IgD-negative memory B cell (primary cell): Measurements from ENCODE around the gene GPRIN1. TPM values are rescaled to one million over a fixed set of nuclear protein-coding genes. Genes with fewer than 3 reads are reported as not detected.

Source experiments
- H3K27ac Mint-ChIP-seq, 3 donors: one replicate each; pipeline ENCODE4 v1.8.0; 2020 to 2022; ENCODE audit warnings: mild to moderate bottlenecking in 3 of 3, mixed read lengths in 3 of 3, moderate library complexity in 1 of 3
- H3K27me3 Mint-ChIP-seq: one replicate; pipeline ENCODE4 v1.8.0; 2021; ENCODE audit warnings: mixed read lengths
- H3K36me3 Mint-ChIP-seq: one replicate; pipeline ENCODE4 v1.8.0; 2020; ENCODE audit warnings: mild to moderate bottlenecking, mixed read lengths
- H3K4me1 Mint-ChIP-seq, 3 donors: one replicate each; pipeline ENCODE4 v1.8.0; 2020 to 2022; ENCODE audit warnings: mixed read lengths in 3 of 3, mild to moderate bottlenecking in 1 of 3
- H3K4me3 Mint-ChIP-seq, 4 donors: one replicate each; pipeline ENCODE4 v1.8.0; 2020 to 2022; ENCODE audit warnings: mild to moderate bottlenecking in 4 of 4, mixed read lengths in 4 of 4, moderate library complexity in 3 of 4
- H3K9me3 Mint-ChIP-seq, 3 donors: one replicate each; pipeline ENCODE4 v1.8.0; 2020 to 2021; ENCODE audit warnings: mixed read lengths in 3 of 3, mild to moderate bottlenecking in 1 of 3
- polyA plus RNA-seq: library from polyadenylated mRNA; unstranded; fragments of 300-500 nt; fragmentation: Illumina TruSeq; gene quantifications from one replicate; pipeline ENCODE4 v1.2.3, GENCODE V29; 2021

The GPRIN1 gene
- polyA plus RNA-seq, 1 donor from 2014 or later = 0.35 TPM

DNA sequence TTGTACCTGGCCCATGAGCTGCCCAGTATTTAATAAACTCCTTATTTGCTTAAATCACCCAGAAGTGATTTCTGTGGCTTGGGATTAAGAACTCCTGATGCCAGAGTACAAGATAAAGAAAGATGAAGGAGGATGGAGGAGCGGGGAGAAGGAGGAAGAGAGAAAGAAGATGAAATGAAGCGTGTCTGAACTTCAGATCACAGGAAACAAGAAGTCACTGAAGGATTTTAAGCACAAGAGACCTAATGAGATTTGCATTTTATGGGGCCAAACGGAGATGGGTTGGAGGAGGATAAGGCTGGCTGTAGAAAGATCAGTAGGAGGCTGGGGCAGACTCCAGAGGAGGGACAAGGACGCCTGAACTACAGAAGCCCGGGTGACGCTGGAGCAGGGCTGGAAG is 23.6 kb upstream of the GPRIN1 start:
- H3K4me1 Mint-ChIP-seq = peaks cover 24 to 31% (median 25%) of the 10 kb centered on the region in 3 donors
- H3K27me3 Mint-ChIP-seq = peaks cover 30% of the 10 kb centered on the region
- H3K9me3 Mint-ChIP-seq = no peaks in the 10 kb centered on the region
- peaks cover 2% of the 10 kb centered on the region for H3K36me3 Mint-ChIP-seq
- peak overlapping the region; percentile 1 to 86 (median 69) for H3K4me3 Mint-ChIP-seq
- no peak overlapping the region for H3K27ac Mint-ChIP-seq

GRCh38 chr5:176632745-176633144 is 22.8 kb upstream of the GPRIN1 start:
- H3K27ac Mint-ChIP-seq = no peak overlapping the region
- H3K4me3 Mint-ChIP-seq = peak overlapping the region in 1 of 4 donors; percentile 86
- no peaks in the 10 kb centered on the region for H3K36me3 Mint-ChIP-seq
- H3K4me1 Mint-ChIP-seq = peaks cover 24 to 31% (median 25%) of the 10 kb centered on the region in 3 donors
- H3K9me3 Mint-ChIP-seq = no peaks in the 10 kb centered on the region
- peaks cover 29% of the 10 kb centered on the region for H3K27me3 Mint-ChIP-seq

- Mint-ChIP-seq H3K27ac (no peak overlapping the region), H3K4me1 (peaks cover 24 to 34% (median 25%) of the 10 kb centered on the region in 3 donors), H3K27me3 (peaks cover 32% of the 10 kb centered on the region), H3K9me3 (no peaks in the 10 kb centered on the region), H3K36me3 (no peaks in the 10 kb centered on the region), H3K4me3 (peak overlapping the region in 2 of 4 donors; percentile 18 to 70)
These were observed 21.6 kb upstream of the GPRIN1 start for GRCh38 chr5:176631383-176632200.

GRCh38 chr5:176630681-176631222 is 20.8 kb upstream of the GPRIN1 start:
- Mint-ChIP-seq H3K9me3 (no peaks in the 10 kb centered on the region), H3K27me3 (peaks cover 31% of the 10 kb centered on the region), H3K36me3 (no peaks in the 10 kb centered on the region), H3K27ac (peak overlapping the region in 1 of 3 donors; percentile 33), H3K4me3 (peak overlapping the region; percentile 38 to 86 (median 74)), H3K4me1 (peaks cover 24 to 34% (median 27%) of the 10 kb centered on the region in 3 donors)

- Mint-ChIP-seq H3K36me3 (no peaks in the 10 kb centered on the region), H3K9me3 (no peaks in the 10 kb centered on the region), H3K4me1 (peaks cover 21 to 31% (median 25%) of the 10 kb centered on the region in 3 donors), H3K4me3 (peak within 1 kb of the TSS; percentile 38 to 86 (median 74)), H3K27ac (peak within 1 kb of the TSS in 2 of 3 donors; percentile 33 to 80), H3K27me3 (peaks cover 34% of the 10 kb centered on the region)
These were observed 20.1 kb upstream of the GPRIN1 start, which contains the start of the genes EIF4E1B and SNCB for GRCh38 chr5:176629853-176630680. Gene EIF4E1B (plus strand): TSS chr5:176630675. CDS start chr5:176642788, 12,113 bp downstream. Gene SNCB (minus strand): TSS chr5:176630534. CDS start chr5:176629654, 880 bp downstream.

DNA sequence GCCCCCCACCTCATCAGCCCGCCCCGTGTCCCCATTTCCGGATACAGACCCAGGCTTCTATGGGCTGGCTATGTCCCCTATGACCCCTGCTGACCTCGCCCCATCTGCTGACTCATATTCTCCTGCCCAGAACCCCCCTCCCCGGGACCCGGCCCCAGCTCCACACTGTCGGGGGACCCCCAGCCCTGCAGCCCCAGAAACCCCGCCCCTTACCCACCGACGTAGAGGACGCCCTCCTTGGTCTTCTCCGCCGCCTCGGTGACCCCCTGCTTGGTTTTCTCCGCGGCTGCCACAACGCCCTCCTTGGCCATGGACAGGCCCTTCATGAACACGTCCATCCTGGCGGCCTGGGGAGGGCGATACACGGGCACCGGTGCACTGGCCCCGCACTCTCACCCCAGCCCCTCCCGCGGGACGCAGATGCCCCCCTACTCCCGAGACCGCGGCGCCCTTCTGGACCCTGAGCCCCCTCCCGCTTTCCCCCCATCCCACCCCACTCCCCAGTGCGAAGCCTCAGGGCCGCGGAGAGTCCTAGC is 19.4 kb upstream of the GPRIN1 start:
- Mint-ChIP-seq H3K9me3 (no peaks in the 10 kb centered on the region), H3K27me3 (peaks cover 34% of the 10 kb centered on the region), H3K36me3 (no peaks in the 10 kb centered on the region), H3K4me1 (peaks cover 18 to 28% (median 21%) of the 10 kb centered on the region in 3 donors), H3K4me3 (peak overlapping the region; percentile 25 to 76 (median 46)), H3K27ac (peak overlapping the region in 1 of 3 donors; percentile 80)

DNA sequence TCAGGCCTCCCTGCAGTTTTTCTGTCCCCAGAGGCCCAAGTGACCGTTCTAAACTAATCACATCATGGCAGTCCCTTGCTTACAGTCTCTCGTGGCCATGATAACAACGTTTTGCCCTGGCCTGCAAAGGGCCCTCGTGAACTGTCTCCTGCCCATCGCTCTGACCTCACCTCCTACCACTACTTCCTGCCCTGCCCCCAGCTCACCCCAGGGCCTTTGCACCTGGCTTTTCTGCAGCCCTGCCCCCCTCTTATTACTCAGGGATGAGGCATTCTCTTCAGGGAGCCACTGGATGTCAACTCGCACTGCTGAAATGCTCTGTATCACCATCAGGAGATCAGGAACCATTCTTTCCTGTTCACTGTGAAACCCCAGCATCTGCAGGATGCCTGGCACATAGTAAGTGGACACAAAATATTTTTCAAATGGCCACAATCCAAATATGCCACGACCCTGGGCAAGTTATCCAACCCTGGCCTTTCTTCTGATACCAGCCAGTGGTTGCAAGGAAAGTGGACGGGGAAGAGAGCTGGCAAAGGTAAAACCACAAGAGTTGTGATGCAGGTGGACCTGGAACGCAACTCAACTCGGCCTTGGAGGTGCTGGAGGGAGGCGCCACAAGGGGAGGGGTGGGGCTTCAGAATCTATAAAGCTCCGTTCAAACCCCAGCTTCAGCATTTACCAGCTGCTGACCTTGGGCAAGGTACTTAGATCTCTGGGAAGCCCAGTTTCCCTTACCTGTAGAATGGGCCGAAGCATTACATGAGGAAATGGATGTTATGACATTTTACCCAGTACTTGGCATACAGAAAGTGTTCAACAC is 18.7 kb upstream of the GPRIN1 start:
- H3K9me3 Mint-ChIP-seq = no peaks in the 10 kb centered on the region
- H3K27ac Mint-ChIP-seq = peak overlapping the region in 1 of 3 donors; percentile 73
- no peaks in the 10 kb centered on the region for H3K36me3 Mint-ChIP-seq
- H3K4me3 Mint-ChIP-seq = peak overlapping the region in 3 of 4 donors; percentile 25 to 55 (median 48)
- peaks cover 11 to 23% (median 14%) of the 10 kb centered on the region in 3 donors for H3K4me1 Mint-ChIP-seq
- H3K27me3 Mint-ChIP-seq = peaks cover 29% of the 10 kb centered on the region

DNA sequence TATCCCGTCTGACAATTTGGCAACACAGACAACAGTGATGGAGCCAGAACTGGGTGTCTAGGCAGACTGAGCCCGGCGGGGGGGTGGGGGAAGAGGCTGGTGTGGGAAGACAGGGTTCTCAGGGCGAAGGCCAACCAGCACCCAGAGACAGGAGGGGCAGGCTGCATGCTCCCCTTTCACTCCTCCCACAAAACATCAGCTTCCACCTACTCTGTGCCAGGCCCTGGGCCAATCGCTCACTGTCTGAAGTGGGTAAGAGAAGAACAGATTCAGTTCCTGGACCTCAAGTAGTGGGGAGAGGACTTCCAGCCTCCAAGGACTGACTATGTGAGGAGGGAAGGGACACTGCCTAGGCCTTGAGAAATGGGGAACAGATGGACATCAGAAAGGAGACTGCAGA is 17.6 kb upstream of the GPRIN1 start:
- H3K4me3 Mint-ChIP-seq = peak overlapping the region in 1 of 4 donors; percentile 50
- no peak overlapping the region for H3K27ac Mint-ChIP-seq
- peaks cover 29% of the 10 kb centered on the region for H3K27me3 Mint-ChIP-seq
- no peaks in the 10 kb centered on the region for H3K9me3 Mint-ChIP-seq
- no peaks in the 10 kb centered on the region for H3K36me3 Mint-ChIP-seq
- H3K4me1 Mint-ChIP-seq = peaks cover 8 to 16% (median 9%) of the 10 kb centered on the region in 3 donors

DNA sequence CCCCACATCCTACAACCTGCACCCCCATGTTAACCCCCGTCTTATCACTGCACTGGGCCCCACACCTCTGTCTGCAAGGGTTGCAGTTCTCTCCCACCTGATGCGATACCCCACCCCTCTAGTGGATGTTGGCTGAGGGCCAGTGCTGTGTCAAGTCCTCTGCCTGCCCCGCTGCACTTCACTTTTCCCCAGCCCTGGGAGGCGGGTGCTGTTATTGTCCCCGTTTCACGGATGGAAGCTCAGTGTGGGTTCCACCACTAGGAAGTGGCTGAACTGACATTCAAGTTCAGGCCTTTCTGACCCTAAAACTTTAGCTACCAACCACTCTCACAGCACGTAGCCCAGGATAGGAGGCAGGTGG is 16.9 kb upstream of the GPRIN1 start:
- Mint-ChIP-seq H3K4me3 (no peak overlapping the region), H3K4me1 (peaks cover 8 to 16% (median 8%) of the 10 kb centered on the region in 3 donors), H3K27ac (no peak overlapping the region)

GRCh38 chr5:176625966-176626875 is 16.3 kb upstream of the GPRIN1 start:
- Mint-ChIP-seq H3K27ac (no peak overlapping the region), H3K36me3 (no peaks in the 10 kb centered on the region), H3K4me1 (peaks cover 7 to 16% (median 8%) of the 10 kb centered on the region in 3 donors), H3K9me3 (no peaks in the 10 kb centered on the region), H3K27me3 (peaks cover 31% of the 10 kb centered on the region), H3K4me3 (no peak overlapping the region)

More for the DNA sequence above, 16.9 kb upstream of the GPRIN1 start:
- Mint-ChIP-seq H3K36me3 (no peaks in the 10 kb centered on the region), H3K27me3 (peaks cover 29% of the 10 kb centered on the region), H3K9me3 (no peaks in the 10 kb centered on the region)

- Mint-ChIP-seq H3K9me3 (no peaks in the 10 kb centered on the region), H3K27ac (no peak overlapping the region), H3K36me3 (no peaks in the 10 kb centered on the region), H3K27me3 (peaks cover 26% of the 10 kb centered on the region), H3K4me1 (peaks cover 1 to 10% (median 4%) of the 10 kb centered on the region in 3 donors), H3K4me3 (no peak overlapping the region)
These were observed 15.6 kb upstream of the GPRIN1 start for GRCh38 chr5:176625512-176625911.

DNA sequence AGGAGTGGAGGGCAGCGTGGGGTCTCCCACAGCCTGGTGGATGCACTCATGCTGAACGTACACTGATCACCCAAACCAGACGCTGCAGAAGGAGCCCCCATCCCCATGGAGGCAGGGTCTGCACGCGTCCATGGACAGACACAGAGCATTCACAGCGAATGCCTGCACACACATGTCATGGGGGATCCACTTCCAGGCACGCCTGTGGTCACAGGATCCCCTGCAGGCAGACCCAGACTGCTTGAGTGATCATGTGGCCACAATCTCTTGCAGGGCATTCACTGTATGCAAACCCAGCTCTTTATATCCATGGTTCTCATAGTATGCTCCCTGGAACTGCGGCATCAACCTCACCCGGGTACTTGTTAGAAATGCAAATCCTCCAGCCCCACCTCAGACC is 15.0 kb upstream of the GPRIN1 start:
- no peaks in the 10 kb centered on the region for H3K9me3 Mint-ChIP-seq
- H3K27ac Mint-ChIP-seq = no peak overlapping the region
- peaks cover 31% of the 10 kb centered on the region for H3K27me3 Mint-ChIP-seq
- H3K4me1 Mint-ChIP-seq = peaks cover 5 to 11% (median 8%) of the 10 kb centered on the region in 3 donors
- H3K36me3 Mint-ChIP-seq = no peaks in the 10 kb centered on the region
- H3K4me3 Mint-ChIP-seq = no peak overlapping the region

- no peak overlapping the region for H3K27ac Mint-ChIP-seq
- no peaks in the 10 kb centered on the region for H3K9me3 Mint-ChIP-seq
- no peaks in the 10 kb centered on the region for H3K36me3 Mint-ChIP-seq
- H3K4me3 Mint-ChIP-seq = no peak overlapping the region
- H3K27me3 Mint-ChIP-seq = peaks cover 31% of the 10 kb centered on the region
- H3K4me1 Mint-ChIP-seq = peaks cover 5 to 10% (median 8%) of the 10 kb centered on the region in 3 donors
These were observed 14.2 kb upstream of the GPRIN1 start for GRCh38 chr5:176624142-176624541.
